ENCODE measurements around the gene UBE2C.
A peak's percentile ranks its signal among the peaks of the same experiment; 100 is the strongest.

UBE2C gene

GRCh38 chr20:45857882-45858216, 45.4 kb downstream of the UBE2C start:
- peak in 3 of 51 donors; percentile 43 to 69 (median 63) for DNase-seq

GRCh38 chr20:45859916-45860315, 47.5 kb downstream of the UBE2C start:
- no peak for DNase-seq

- no peak for DNase-seq
Observed at GRCh38 chr20:45860560-45861220, 48.2 kb downstream of the UBE2C start.

GRCh38 chr20:45861221-45862075, 49.0 kb downstream of the UBE2C start:
- DNase-seq: no peak

GRCh38 chr20:45863543-45864470, 51.4 kb downstream of the UBE2C start:
- DNase-seq: no peak

GRCh38 chr20:45866454-45866853, 54.0 kb downstream of the UBE2C start:
- DNase-seq: no peak

Measured in hypothalamus (tissue), 51 donors.